HL-60 (cell line): ENCODE results near the gene DEDD.

Experiments used
- DNase-seq, 2 experiments: peaks; one replicate each; pipeline ENCODE4 v3.0.0-alpha.2; 2010 to 2020; ENCODE audit warnings: low read depth in 1 of 2, low spot score in 1 of 2
- H3K27ac ChIP-seq: fragments of 250-450 bp; sonication (Bioruptor Pico); replicated peaks from 2 replicates; pipeline ENCODE4 v1.5.1; 2020; ENCODE audit warnings: mild to moderate bottlenecking, moderate library complexity
- H3K27me3 ChIP-seq: fragments of 250-450 bp; sonication (Bioruptor Pico); 2 replicates; pipeline ENCODE4 v1.5.1; 2021; ENCODE audit warnings: mild to moderate bottlenecking, moderate library complexity; ENCODE audit not compliant: insufficient read depth, poor library complexity, severe bottlenecking
- H3K4me3 ChIP-seq: replicated peaks from 2 replicates; pipeline ENCODE4 v1.5.1; 2011; ENCODE audit warnings: mild to moderate bottlenecking, control low read depth, low read length; ENCODE audit not compliant: insufficient read depth
- CTCF ChIP-seq: IDR thresholded peaks from one replicate; pipeline ENCODE4 v1.5.1; 2011; ENCODE audit warnings: low read length, control low read depth, inconsistent platforms; ENCODE audit not compliant: insufficient read depth
- GABPA ChIP-seq: IDR thresholded peaks from 2 replicates; pipeline ENCODE4 v1.6.1; 2012; ENCODE audit warnings: low read depth
- POLR2AphosphoS5 ChIP-seq: IDR thresholded peaks from 2 replicates; pipeline ENCODE4 v1.6.1; 2012; ENCODE audit warnings: low read depth
- REST ChIP-seq: IDR thresholded peaks from 2 replicates; pipeline ENCODE4 v1.6.1; 2012; ENCODE audit warnings: low read depth; ENCODE audit not compliant: insufficient replicate concordance
- SPI1 ChIP-seq: IDR thresholded peaks from 2 replicates; pipeline ENCODE4 v1.6.1; 2012; ENCODE audit warnings: low read depth, mild to moderate bottlenecking, borderline replicate concordance

Gene DEDD

GRCh38 chr1:161089251-161089924 lies 43.1 kb downstream of the DEDD start, which contains the start of gene NECTIN4:
Gene NECTIN4, minus strand, starts transcription at chr1:161089558. Its CDS starts 262 bp downstream, at chr1:161089296.
- TF ChIP-seq CTCF = no peak
- TF ChIP-seq REST = no peak
- no peak for TF ChIP-seq SPI1
- no peak for TF ChIP-seq POLR2AphosphoS5
- no peak for TF ChIP-seq GABPA

GRCh38 chr1:161088587-161089110 lies 43.8 kb downstream of the DEDD start:
- DNase-seq = no peak
- H3K27me3 ChIP-seq = no peaks in the 10 kb centered on the region
- H3K4me3 ChIP-seq = no peak overlapping the region
- H3K27ac ChIP-seq = no peak overlapping the region
- TF ChIP-seq SPI1 = no peak
- no peak for TF ChIP-seq POLR2AphosphoS5
- TF ChIP-seq GABPA = no peak
- no peak for TF ChIP-seq CTCF
- no peak for TF ChIP-seq REST

More at GRCh38 chr1:161089251-161089924, 43.1 kb downstream of the DEDD start, which contains the start of gene NECTIN4:
- no peaks in the 10 kb centered on the region for H3K27me3 ChIP-seq
- H3K27ac ChIP-seq = no peak within 1 kb of the TSS
- H3K4me3 ChIP-seq = no peak within 1 kb of the TSS
- no peak for DNase-seq

GRCh38 chr1:161086457-161086856 lies 46.0 kb downstream of the DEDD start:
- no peak for TF ChIP-seq GABPA
- no peak overlapping the region for H3K27ac ChIP-seq
- no peaks in the 10 kb centered on the region for H3K27me3 ChIP-seq
- no peak overlapping the region for H3K4me3 ChIP-seq
- DNase-seq = no peak

GRCh38 chr1:161085165-161085564 lies 47.3 kb downstream of the DEDD start:
- no peak overlapping the region for H3K27ac ChIP-seq
- no peak for DNase-seq
- H3K4me3 ChIP-seq = no peak overlapping the region
- no peaks in the 10 kb centered on the region for H3K27me3 ChIP-seq
- TF ChIP-seq REST (no peak), GABPA (no peak), POLR2AphosphoS5 (no peak), CTCF (no peak), SPI1 (no peak)
